H1 (cell line): ENCODE results near the gene CCNG2. TPM values are rescaled to one million over a fixed set of nuclear protein-coding genes. Genes with fewer than 3 reads are reported as not detected.

Source experiments
- CTCF ChIA-PET: fragments of 300-600 bp; sonication (Branson Sonifier 250); formaldehyde crosslinking; loops from one replicate; lab custom pipeline; 2021; ENCODE audit not compliant: partially characterized antibody; lab: Charles Lee
- POLR2A ChIA-PET: fragments of 300-600 bp; sonication (Branson Sonifier 250); formaldehyde crosslinking; loops from one replicate; lab custom pipeline; 2021; ENCODE audit warnings: inconsistent platforms; ENCODE audit not compliant: partially characterized antibody; lab: Charles Lee
- DNase-seq, 2 experiments: peaks; one replicate each; pipeline versions ENCODE4 v3.0.0 to v3.0.0-alpha.2; 2010 to 2022; ENCODE audit warnings: low spot score in 2 of 2, low read depth in 1 of 2, mixed read lengths in 1 of 2
- FAIRE-seq: peaks from 2 replicates; lab custom pipeline; 2011; peaks lifted over from hg19 to GRCh38; lab: Jason Lieb, UNC
- H2AFZ ChIP-seq: 2 replicates; pipeline ENCODE4 v1.8.1; 2012; ENCODE audit warnings: low read length, inconsistent platforms
- H2AK5ac ChIP-seq: 2 replicates; pipeline ENCODE4 v1.6.1; 2013; ENCODE audit warnings: low read depth, low read length
- H2BK120ac ChIP-seq: replicated peaks from 2 replicates; pipeline ENCODE3; 2013; ENCODE audit warnings: low read depth, low read length, inconsistent platforms
- H2BK12ac ChIP-seq: 2 replicates; pipeline ENCODE4 v1.6.1; 2013; ENCODE audit warnings: low read depth, low read length
- H2BK15ac ChIP-seq: 2 replicates; pipeline ENCODE4 v1.6.1; 2013; ENCODE audit warnings: low read length
- H2BK20ac ChIP-seq: 2 replicates; pipeline ENCODE4 v1.6.1; 2013; ENCODE audit warnings: low read length
- H2BK5ac ChIP-seq: 2 replicates; pipeline ENCODE4 v1.6.1; 2013; ENCODE audit warnings: low read depth, low read length
- H3K14ac ChIP-seq: 2 replicates; pipeline ENCODE4 v1.6.1; 2013; ENCODE audit warnings: inconsistent platforms; ENCODE audit not compliant: insufficient read length
- H3K18ac ChIP-seq: 2 replicates; pipeline ENCODE4 v1.6.1; 2013; ENCODE audit warnings: low read length; ENCODE audit errors: extremely low read depth
- H3K23ac ChIP-seq: 2 replicates; pipeline ENCODE4 v1.6.1; 2013; ENCODE audit warnings: inconsistent platforms; ENCODE audit not compliant: insufficient read length
- H3K23me2 ChIP-seq: 2 replicates; pipeline ENCODE4 v1.6.1; 2013; ENCODE audit warnings: low read depth, low read length
- H3K27ac ChIP-seq: 2 replicates; pipeline ENCODE4 v1.6.1; 2011; ENCODE audit warnings: low read depth, low read length, inconsistent platforms
- H3K27me3 ChIP-seq, 4 experiments: replicated peaks in 1 of 4; 1 replicate in 1 of 4; 2 replicates in 3 of 4; pipeline versions ENCODE4 v1.6.1 to v1.8.1; 2011 to 2013; ENCODE audit warnings: low read length in 3 of 4, mild to moderate bottlenecking in 3 of 4, inconsistent platforms in 2 of 4, mixed read lengths in 2 of 4, moderate library complexity in 1 of 4; ENCODE audit not compliant: control insufficient read depth in 3 of 4, insufficient read depth in 3 of 4; ENCODE audit errors: extremely low read depth in 1 of 4
- H3K36me3 ChIP-seq, 4 experiments: 2 replicates each; pipeline versions ENCODE4 v1.6.1 to v1.8.1; 2011 to 2013; ENCODE audit warnings: mild to moderate bottlenecking in 4 of 4, low read length in 3 of 4, moderate library complexity in 2 of 4, control low read depth in 1 of 4, inconsistent platforms in 1 of 4; ENCODE audit not compliant: insufficient read depth in 4 of 4, control insufficient read depth in 2 of 4
- H3K4ac ChIP-seq: replicated peaks from 2 replicates; pipeline ENCODE3; 2013; ENCODE audit warnings: low read length, low read depth, mixed read lengths, inconsistent platforms; ENCODE audit not compliant: insufficient read length
- H3K4me1 ChIP-seq, 4 experiments: replicated peaks in 1 of 4; 1 replicate in 1 of 4; 2 replicates in 3 of 4; pipeline versions ENCODE4 v1.6.1 to v1.8.1; 2011 to 2013; ENCODE audit warnings: low read length in 3 of 4, inconsistent platforms in 2 of 4, mixed read lengths in 1 of 4; ENCODE audit not compliant: insufficient read depth in 4 of 4, control insufficient read depth in 3 of 4
- H3K4me2 ChIP-seq, 2 experiments: 2 replicates each; pipeline versions ENCODE4 v1.6.1 to v1.8.1; 2011 to 2013; ENCODE audit warnings: low read depth in 2 of 2, low read length in 2 of 2, control low read depth in 1 of 2, inconsistent platforms in 1 of 2, mild to moderate bottlenecking in 1 of 2; ENCODE audit not compliant: insufficient read depth in 1 of 2
- H3K4me3 ChIP-seq, 4 experiments: fragments of 200-600, 300-600 bp in 1 of 4; sonication (generic), shearing (Covaris generic), sonication (Bioruptor Twin) in 1 of 4; 2 replicates each; pipeline versions ENCODE4 v1.5.1 to v1.8.1; 2011 to 2016; ENCODE audit warnings: low read length in 4 of 4, low read depth in 3 of 4, control low read depth in 2 of 4, inconsistent platforms in 2 of 4, mild to moderate bottlenecking in 2 of 4, mixed read lengths in 1 of 4, moderate library complexity in 1 of 4; ENCODE audit not compliant: insufficient read depth in 2 of 4; ENCODE audit errors: extremely low read depth in 1 of 4
- H3K56ac ChIP-seq: replicated peaks from 2 replicates; pipeline ENCODE3; 2013; ENCODE audit warnings: low read depth, mild to moderate bottlenecking, mixed read lengths, low read length, inconsistent platforms; ENCODE audit not compliant: insufficient read length
- H3K79me1 ChIP-seq: 2 replicates; pipeline ENCODE4 v1.6.1; 2013; ENCODE audit warnings: low read depth, low read length, control low read depth
- H3K79me2 ChIP-seq, 2 experiments: 2 replicates each; pipeline versions ENCODE4 v1.6.1 to v1.8.1; 2012 to 2013; ENCODE audit warnings: low read length in 2 of 2, mild to moderate bottlenecking in 2 of 2, inconsistent platforms in 1 of 2; ENCODE audit not compliant: insufficient read depth in 2 of 2, control insufficient read depth in 1 of 2
- H3K9ac ChIP-seq, 4 experiments: replicated peaks in 1 of 4; 1 replicate in 1 of 4; 2 replicates in 3 of 4; pipeline versions ENCODE4 v1.6.1 to v1.8.1; 2011 to 2013; ENCODE audit warnings: low read depth in 3 of 4, low read length in 3 of 4, control low read depth in 2 of 4, mild to moderate bottlenecking in 2 of 4, moderate library complexity in 2 of 4, inconsistent platforms in 1 of 4; ENCODE audit errors: extremely low read depth in 1 of 4
- H3K9me3 ChIP-seq, 2 experiments: 2 replicates each; pipeline versions ENCODE4 v1.6.1 to v1.8.1; 2012 to 2013; ENCODE audit warnings: mild to moderate bottlenecking in 2 of 2, moderate library complexity in 2 of 2, control low read depth in 1 of 2, inconsistent platforms in 1 of 2, low read depth in 1 of 2, low read length in 1 of 2, mixed read lengths in 1 of 2; ENCODE audit not compliant: insufficient read depth in 2 of 2
- H4K20me1 ChIP-seq, 2 experiments: replicated peaks in 1 of 2; 2 replicates each; pipeline versions ENCODE3 to v1.8.1; 2011 to 2013; ENCODE audit warnings: inconsistent platforms in 2 of 2, low read length in 2 of 2, mild to moderate bottlenecking in 1 of 2; ENCODE audit not compliant: insufficient read depth in 2 of 2, control insufficient read depth in 1 of 2
- H4K5ac ChIP-seq: 2 replicates; pipeline ENCODE4 v1.6.1; 2013; ENCODE audit warnings: low read length, low read depth, mixed read lengths, inconsistent platforms; ENCODE audit not compliant: insufficient read length
- H4K8ac ChIP-seq: 2 replicates; pipeline ENCODE4 v1.8.0; 2013; ENCODE audit warnings: mild to moderate bottlenecking, moderate library complexity, low read length, inconsistent platforms; ENCODE audit not compliant: insufficient read depth; ENCODE audit errors: extremely low read depth
- H4K91ac ChIP-seq: replicated peaks from 2 replicates; pipeline ENCODE3; 2013; ENCODE audit warnings: low read length, mixed read lengths, inconsistent platforms; ENCODE audit not compliant: insufficient read length
- BRCA1 ChIP-seq: IDR thresholded peaks from 2 replicates; pipeline ENCODE4 v1.6.1; 2012; ENCODE audit warnings: low read depth, low read length, improper control_type of control experiment
- HDAC2 ChIP-seq, 2 experiments: fragments of 300-600 bp in 1 of 2; sonication (generic) in 1 of 2; IDR thresholded peaks; 2 replicates each; pipeline ENCODE4 v1.6.1; 2011 to 2012; ENCODE audit warnings: low read depth in 2 of 2, low read length in 2 of 2, mild to moderate bottlenecking in 2 of 2, moderate library complexity in 2 of 2, borderline replicate concordance in 1 of 2, inconsistent platforms in 1 of 2
- SRF ChIP-seq: IDR thresholded peaks from 2 replicates; pipeline ENCODE4 v1.6.1; 2011; ENCODE audit warnings: mild to moderate bottlenecking, low read depth, low read length, moderate library complexity
- WGBS, 2 experiments: shearing (Covaris generic) in 1 of 2; methylation state at CpG; one replicate each; pipeline versions ENCODE4 v1.1.6 to v1.1.7; 2013 to 2015; ENCODE audit warnings: low lambda C conversion rate in 2 of 2, mixed read lengths in 2 of 2, inconsistent platforms in 1 of 2, low coverage in 1 of 2, missing lambda C conversion rate in 1 of 2; ENCODE audit not compliant: insufficient replicate concordance in 2 of 2, insufficient coverage in 1 of 2, insufficient read length in 1 of 2; ENCODE audit errors: extremely low coverage in 1 of 2, missing lambda C conversion rate in 1 of 2; 5-methylcytosine and 5-hydroxymethylcytosine counted together
- polyA plus RNA-seq, 7 experiments: library from polyadenylated mRNA; depleted of rRNA in 3 of 7; stranded (reverse) in 5 of 7; unstranded in 2 of 7; fragments of >200 nt in 5 of 7; fragments of 200-250 nt in 2 of 7; gene quantifications; 1 replicate in 5 of 7; 2 replicates in 1 of 7; 4 replicates in 1 of 7; pipeline versions ENCODE4 v1.2.1 to v1.2.3, GENCODE V29; 2011 to 2013; ENCODE audit warnings: missing spikeins in 2 of 7, mixed read lengths in 2 of 7
- total RNA-seq: library from RNA; stranded (reverse); fragmentation: NEBNext Ultra II Directional; extraction: Animal tissue kit (Norgen Biotek cat#: 25700); gene quantifications from 2 replicates; pipeline ENCODE4 v1.2.1, GENCODE V29; 2021
- TF ChIP-seq, protein P1 (sequence below): IDR thresholded peaks from 2 replicates; pipeline ENCODE4 v1.6.1; 2012; ENCODE audit warnings: inconsistent platforms

CCNG2 gene
- total and polyA plus RNA-seq, 2 of the 8 experiments (the other 6 are each of a cell fraction or from before 2014, with no cell fraction given), result 3.5 to 13.9 TPM

DNA sequence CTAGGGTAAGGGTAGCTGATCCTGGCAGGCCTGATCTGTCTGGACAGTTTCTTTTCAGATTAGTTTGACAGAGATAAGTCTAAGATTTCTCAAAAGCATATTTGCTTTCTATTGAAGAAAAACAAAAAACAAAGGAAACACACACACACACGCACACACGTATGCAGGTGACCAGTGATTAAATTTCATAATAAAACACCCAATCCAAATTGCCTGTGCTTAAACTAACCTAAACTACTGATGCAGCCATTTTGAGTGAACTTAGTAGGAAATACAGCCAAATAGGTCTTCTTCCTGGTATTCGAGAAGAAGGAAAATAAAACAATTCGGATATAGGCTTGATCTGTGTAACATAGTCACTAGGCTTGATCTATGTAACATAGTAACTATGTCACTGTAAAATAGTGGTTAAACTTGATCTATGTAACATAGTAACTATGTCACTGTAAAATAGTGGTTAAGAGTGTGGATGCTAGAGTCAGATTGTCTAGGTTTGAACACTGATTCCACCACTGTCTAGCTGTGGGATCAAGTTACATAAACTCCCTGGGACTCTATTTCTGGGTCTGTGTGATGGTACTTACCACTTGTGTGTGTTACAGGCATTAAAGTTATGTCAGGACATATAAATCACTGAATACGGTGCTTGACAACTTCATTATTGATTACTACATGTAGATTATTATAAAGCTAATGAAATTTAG lies 9.8 kb upstream of the CCNG2 start:
- FAIRE-seq, result no peak
- Histone ChIP-seq H2AK5ac (no peak overlapping the region), H3K27me3 (no peaks in the 10 kb centered on the region), H4K20me1 (no peaks in the 10 kb centered on the region), H2BK12ac (no peak overlapping the region), H3K14ac (no peak overlapping the region), H3K79me2 (no peaks in the 10 kb centered on the region), H2AFZ (no peak overlapping the region), H3K18ac (no peak overlapping the region)
- DNase-seq, result no peak
- POLR2A ChIA-PET, result interaction anchor here (1.4 to 2.2 kb wide), 2 partner anchors 10 to 12 kb away, joined by 4 to 11 read pairs; partner anchors contain the start of gene CCNG2
- CTCF ChIA-PET, result interaction anchor here (0.5 to 1.7 kb wide), 7 partner anchors 22 to 946 kb away, joined by 3 to 5 read pairs (median 4); no protein-coding TSS in a partner anchor
- TF ChIP-seq HDAC2 (IDR thresholded peaks at IDR 0.05; ENCODE audit: borderline replicate concordance in 1 of 2, low read depth in 2 of 2, low read length in 2 of 2), result no peak
- TF ChIP-seq, protein P1, sequence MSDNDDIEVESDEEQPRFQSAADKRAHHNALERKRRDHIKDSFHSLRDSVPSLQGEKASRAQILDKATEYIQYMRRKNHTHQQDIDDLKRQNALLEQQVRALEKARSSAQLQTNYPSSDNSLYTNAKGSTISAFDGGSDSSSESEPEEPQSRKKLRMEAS, result no peak
- TF ChIP-seq BRCA1, result no peak
- TF ChIP-seq SRF, result no peak
- TF ChIP-seq, all 59 proteins: peak for 0
- Histone ChIP-seq H3K4ac (no peak overlapping the region), H3K4me2 (no peak overlapping the region), H3K23me2 (no peaks in the 10 kb centered on the region), H3K9ac (peak overlapping the region in 1 of 4 experiments; percentile 8; a peak in 1 of 7 replicates), H4K5ac (no peak overlapping the region), H3K27ac (no peak overlapping the region), H4K8ac (no peak overlapping the region), H4K91ac (no peak overlapping the region), H2BK120ac (no peak overlapping the region), H3K23ac (no peak overlapping the region), H2BK5ac (no peak overlapping the region), H2BK20ac (no peak overlapping the region), H3K4me1 (no peaks in the 10 kb centered on the region), H3K56ac (no peak overlapping the region), H3K9me3 (no peaks in the 10 kb centered on the region), H3K79me1 (no peaks in the 10 kb centered on the region), H3K4me3 (no peak overlapping the region), H3K36me3 (no peaks in the 10 kb centered on the region), H2BK15ac (no peak overlapping the region)
- 87% methylated on average over 5 of the region's 5 CpGs; no CpG with 5 or more reads in 1 of the 2 experiments for WGBS, 2 experiments
